ENCODE results near the gene LARGE2.

The LARGE2 gene

DNA sequence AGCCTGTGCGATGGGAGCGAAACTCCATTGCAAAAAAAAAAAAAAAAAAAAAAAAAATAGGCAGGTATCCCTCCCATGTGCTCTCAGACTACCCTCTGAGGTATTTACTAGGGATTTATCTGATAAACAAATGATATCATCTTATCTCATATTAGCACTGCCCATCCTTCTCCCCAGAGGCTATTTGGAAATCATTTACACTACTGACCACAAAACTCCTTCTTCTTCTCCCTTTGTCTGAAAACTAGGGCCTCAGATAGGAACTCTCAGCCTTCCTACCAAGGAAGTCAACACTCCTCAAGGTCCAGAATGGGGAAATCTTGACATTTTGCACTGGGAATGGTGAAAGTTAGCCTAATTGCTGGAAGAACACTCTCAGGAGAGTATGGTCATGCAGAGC, 46.4 kb downstream of the LARGE2 start:
- DNase-seq, result no peak

- no peak for DNase-seq
Observed at GRCh38 chr11:45973601-45974000, 51.1 kb downstream of the LARGE2 start.

DNA sequence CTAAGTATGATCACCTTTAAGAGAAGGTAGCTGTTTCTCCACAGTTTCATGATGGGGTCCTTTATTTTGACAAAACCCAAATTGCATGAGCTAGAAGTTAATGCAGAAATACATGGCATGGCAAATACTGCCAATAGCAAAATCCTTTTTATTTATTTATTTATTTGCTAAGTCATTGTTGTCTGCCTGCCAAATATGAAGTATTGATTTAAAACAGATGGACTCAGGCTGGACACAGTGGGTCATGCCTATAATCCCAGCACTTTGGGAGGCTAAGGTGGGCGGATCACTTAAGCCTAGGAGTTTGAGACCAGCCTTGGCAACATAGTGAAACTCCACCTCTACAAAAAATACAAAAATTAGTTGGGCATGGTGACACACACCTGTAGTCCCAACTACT, 52.4 kb downstream of the LARGE2 start:
- no peak for DNase-seq
